ENCODE results near the gene LPCAT1.

Gene LPCAT1

DNA sequence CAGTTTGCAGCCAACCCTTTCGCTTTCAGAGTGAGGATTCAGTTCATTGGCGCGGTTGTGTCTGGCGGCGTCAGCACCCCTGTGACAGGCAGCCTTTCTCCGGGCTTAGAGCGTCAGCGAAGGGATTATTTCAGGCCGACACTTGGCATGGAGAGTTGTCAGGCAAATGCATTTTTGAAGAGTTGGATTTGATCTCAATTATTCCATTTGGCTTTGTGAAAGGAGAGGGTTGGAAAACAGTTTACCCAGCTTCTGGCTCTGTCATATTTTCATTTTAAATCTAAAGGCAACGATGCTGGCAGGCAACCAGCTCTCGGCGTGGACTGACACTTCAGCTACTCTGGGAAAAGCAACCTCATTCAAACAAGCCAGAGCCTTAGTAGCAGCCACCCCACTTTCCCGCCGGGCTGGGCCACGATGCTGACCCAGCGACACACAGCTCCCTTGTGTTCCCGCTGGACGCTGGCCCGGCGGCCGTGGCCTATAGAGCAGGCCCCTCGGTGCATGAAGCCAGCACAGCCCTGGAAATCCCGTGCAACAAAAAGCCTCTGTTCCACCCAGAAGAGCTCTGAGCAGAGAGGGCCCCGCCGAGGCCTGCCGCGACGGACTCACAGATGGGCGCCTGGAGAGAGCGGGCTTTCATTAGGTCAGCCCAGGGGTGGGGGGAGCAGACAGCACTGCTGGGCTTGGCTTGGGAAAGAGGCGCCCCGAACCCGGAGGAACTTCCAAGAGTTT lies 28.9 kb upstream of the LPCAT1 start:
- no peaks in the 10 kb centered on the region for H3K4me1 ChIP-seq (ENCODE audit: insufficient read depth, low read length, poor library complexity, severe bottlenecking)

DNA sequence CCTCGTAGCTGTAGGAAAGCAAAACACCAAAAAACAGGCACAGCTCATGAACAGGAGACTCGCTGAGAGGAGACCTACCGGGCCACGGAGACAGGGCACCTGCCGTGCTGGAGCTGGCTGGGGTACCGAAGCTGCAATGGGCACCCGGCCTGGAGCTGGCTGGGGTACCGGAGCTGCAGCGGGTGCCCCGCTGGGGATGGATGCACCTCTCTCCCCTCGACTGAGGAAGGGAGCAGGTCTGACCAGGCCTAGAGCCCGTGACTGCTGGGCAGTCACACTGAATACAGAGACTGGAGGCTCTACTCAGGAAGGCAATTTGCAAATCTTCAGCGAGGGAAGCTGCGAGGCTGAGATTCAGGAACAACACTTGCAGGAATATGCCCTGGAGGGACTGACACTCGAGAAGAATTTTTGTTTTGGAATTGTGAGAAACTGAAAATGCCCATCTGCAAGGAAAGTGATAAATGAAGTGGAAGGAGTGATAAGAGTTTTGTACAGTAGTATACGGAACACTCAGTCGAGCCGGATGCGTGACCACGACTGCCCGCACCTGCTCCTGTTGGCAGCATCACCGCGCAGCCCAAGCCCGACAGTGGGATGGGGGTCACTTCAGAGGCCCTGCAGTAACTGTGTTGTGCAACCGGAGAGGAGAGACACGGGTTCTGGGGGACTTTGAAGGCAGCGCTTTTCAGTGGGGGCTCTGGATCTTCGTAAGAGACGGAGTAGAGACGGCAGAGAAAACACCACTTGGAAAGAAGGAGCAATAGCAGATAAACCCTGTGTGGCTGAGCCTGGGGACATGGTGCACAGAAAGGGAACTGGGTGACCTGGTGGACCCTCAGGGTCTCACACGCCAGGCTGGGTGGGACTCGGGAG lies 27.9 kb upstream of the LPCAT1 start:
- Histone ChIP-seq H3K9me2 (replicated peaks; ENCODE audit: low read depth, low read length) (no peaks in the 10 kb centered on the region), H3K9me3 (ENCODE audit: insufficient read depth, low read depth, low read length) (no peaks in the 10 kb centered on the region), H3K36me3 (ENCODE audit: insufficient read depth, low read length) (no peaks in the 10 kb centered on the region), H4K20me1 (ENCODE audit: insufficient read depth, low read length, poor library complexity, severe bottlenecking) (no peaks in the 10 kb centered on the region), H3K27me3 (ENCODE audit: insufficient read depth, low read length, poor library complexity, severe bottlenecking) (no peaks in the 10 kb centered on the region), H3F3A (ENCODE audit: low read depth) (no peaks in the 10 kb centered on the region), H3K79me2 (ENCODE audit: insufficient read depth, low read length) (no peaks in the 10 kb centered on the region), H3K4me1 (ENCODE audit: insufficient read depth, low read length, poor library complexity, severe bottlenecking) (no peaks in the 10 kb centered on the region), H3K4me3 (ENCODE audit: low read length, poor library complexity, severe bottlenecking) (no peak overlapping the region), H3K4me2 (ENCODE audit: low read depth, low read length, poor library complexity, severe bottlenecking) (no peak overlapping the region), H2AFZ (ENCODE audit: low read length) (no peak overlapping the region), H3K9ac (ENCODE audit: low read depth, low read length, poor library complexity, severe bottlenecking) (no peak overlapping the region)
- TF ChIP-seq, protein P1, sequence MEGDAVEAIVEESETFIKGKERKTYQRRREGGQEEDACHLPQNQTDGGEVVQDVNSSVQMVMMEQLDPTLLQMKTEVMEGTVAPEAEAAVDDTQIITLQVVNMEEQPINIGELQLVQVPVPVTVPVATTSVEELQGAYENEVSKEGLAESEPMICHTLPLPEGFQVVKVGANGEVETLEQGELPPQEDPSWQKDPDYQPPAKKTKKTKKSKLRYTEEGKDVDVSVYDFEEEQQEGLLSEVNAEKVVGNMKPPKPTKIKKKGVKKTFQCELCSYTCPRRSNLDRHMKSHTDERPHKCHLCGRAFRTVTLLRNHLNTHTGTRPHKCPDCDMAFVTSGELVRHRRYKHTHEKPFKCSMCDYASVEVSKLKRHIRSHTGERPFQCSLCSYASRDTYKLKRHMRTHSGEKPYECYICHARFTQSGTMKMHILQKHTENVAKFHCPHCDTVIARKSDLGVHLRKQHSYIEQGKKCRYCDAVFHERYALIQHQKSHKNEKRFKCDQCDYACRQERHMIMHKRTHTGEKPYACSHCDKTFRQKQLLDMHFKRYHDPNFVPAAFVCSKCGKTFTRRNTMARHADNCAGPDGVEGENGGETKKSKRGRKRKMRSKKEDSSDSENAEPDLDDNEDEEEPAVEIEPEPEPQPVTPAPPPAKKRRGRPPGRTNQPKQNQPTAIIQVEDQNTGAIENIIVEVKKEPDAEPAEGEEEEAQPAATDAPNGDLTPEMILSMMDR (conservative IDR thresholded peaks at IDR 0.05; ENCODE audit: low read length) = no peak
- TF ChIP-seq EZH2phosphoT487 (IDR thresholded peaks at IDR 0.05; ENCODE audit: borderline replicate concordance) = no peak

More for the DNA sequence above, 28.9 kb upstream of the LPCAT1 start:
- no peak overlapping the region for H3K4me3 ChIP-seq (ENCODE audit: low read length, poor library complexity, severe bottlenecking)
- H3K9ac ChIP-seq (ENCODE audit: low read depth, low read length, poor library complexity, severe bottlenecking) = no peak overlapping the region
- no peaks in the 10 kb centered on the region for H3K9me2 ChIP-seq (replicated peaks; ENCODE audit: low read depth, low read length)
- H3F3A ChIP-seq (ENCODE audit: low read depth) = no peaks in the 10 kb centered on the region
- H3K27me3 ChIP-seq (ENCODE audit: insufficient read depth, low read length, poor library complexity, severe bottlenecking) = no peaks in the 10 kb centered on the region
- H2AFZ ChIP-seq (ENCODE audit: low read length) = no peak overlapping the region
- H4K20me1 ChIP-seq (ENCODE audit: insufficient read depth, low read length, poor library complexity, severe bottlenecking) = no peaks in the 10 kb centered on the region
- no peaks in the 10 kb centered on the region for H3K79me2 ChIP-seq (ENCODE audit: insufficient read depth, low read length)
- TF ChIP-seq EZH2phosphoT487 (IDR thresholded peaks at IDR 0.05; ENCODE audit: borderline replicate concordance) = no peak
- TF ChIP-seq, protein P1 (conservative IDR thresholded peaks at IDR 0.05; ENCODE audit: low read length) = no peak
- H3K36me3 ChIP-seq (ENCODE audit: insufficient read depth, low read length) = no peaks in the 10 kb centered on the region
- no peaks in the 10 kb centered on the region for H3K9me3 ChIP-seq (ENCODE audit: insufficient read depth, low read depth, low read length)
- H3K4me2 ChIP-seq (ENCODE audit: low read depth, low read length, poor library complexity, severe bottlenecking) = no peak overlapping the region

DNA sequence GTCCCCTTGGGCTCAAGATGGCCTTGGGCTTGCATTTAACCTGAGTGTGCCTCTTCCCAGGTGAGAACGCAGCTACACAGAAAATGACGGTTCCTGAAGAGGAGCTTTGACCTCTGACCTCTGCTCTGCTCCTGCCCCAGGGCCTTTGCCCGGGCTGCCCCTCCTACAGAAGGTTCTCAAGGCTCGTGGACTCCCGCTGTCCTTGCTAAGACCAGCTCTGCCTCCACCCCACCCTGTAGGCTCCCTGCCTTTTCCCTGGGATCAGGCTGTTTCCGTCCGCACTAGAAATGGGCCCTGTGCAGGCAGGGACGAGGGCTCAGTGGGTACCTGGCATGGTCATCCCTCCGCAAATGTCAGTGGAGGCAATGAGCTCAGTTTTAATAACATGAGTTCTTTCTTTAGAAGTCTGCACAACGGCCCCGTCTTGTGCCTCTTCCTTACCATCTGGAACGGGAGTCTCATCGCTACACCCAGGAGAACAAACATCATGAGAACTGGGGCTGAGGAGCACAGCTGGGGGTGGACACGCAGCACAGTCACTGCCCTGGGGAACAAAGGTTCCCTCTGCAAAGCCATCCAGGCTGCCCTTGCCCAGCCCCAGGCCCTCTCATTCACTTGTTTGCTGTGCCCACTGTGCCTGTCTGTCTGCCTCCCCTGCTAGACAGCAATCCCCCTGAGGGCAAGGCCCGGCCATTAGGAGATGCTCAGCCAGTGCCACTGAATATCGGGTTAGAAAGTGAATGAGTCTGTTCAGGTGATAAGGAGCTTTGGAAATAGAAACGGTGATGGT lies 26.7 kb upstream of the LPCAT1 start:
- no peaks in the 10 kb centered on the region for H3K79me2 ChIP-seq (ENCODE audit: insufficient read depth, low read length)
- no peak overlapping the region for H3K4me3 ChIP-seq (ENCODE audit: low read length, poor library complexity, severe bottlenecking)
- no peaks in the 10 kb centered on the region for H4K20me1 ChIP-seq (ENCODE audit: insufficient read depth, low read length, poor library complexity, severe bottlenecking)
- H3K4me1 ChIP-seq (ENCODE audit: insufficient read depth, low read length, poor library complexity, severe bottlenecking) = peaks cover 4% of the 10 kb centered on the region
- H3K9me3 ChIP-seq (ENCODE audit: insufficient read depth, low read depth, low read length) = no peaks in the 10 kb centered on the region
- TF ChIP-seq, protein P1 (conservative IDR thresholded peaks at IDR 0.05; ENCODE audit: low read length) = no peak
- TF ChIP-seq EZH2phosphoT487 (IDR thresholded peaks at IDR 0.05; ENCODE audit: borderline replicate concordance) = no peak
- H2AFZ ChIP-seq (ENCODE audit: low read length) = no peak overlapping the region
- H3K36me3 ChIP-seq (ENCODE audit: insufficient read depth, low read length) = no peaks in the 10 kb centered on the region
- no peak overlapping the region for H3K9ac ChIP-seq (ENCODE audit: low read depth, low read length, poor library complexity, severe bottlenecking)
- H3K9me2 ChIP-seq (replicated peaks; ENCODE audit: low read depth, low read length) = no peaks in the 10 kb centered on the region
- no peaks in the 10 kb centered on the region for H3K27me3 ChIP-seq (ENCODE audit: insufficient read depth, low read length, poor library complexity, severe bottlenecking)
- no peak overlapping the region for H3K4me2 ChIP-seq (ENCODE audit: low read depth, low read length, poor library complexity, severe bottlenecking)
- no peaks in the 10 kb centered on the region for H3F3A ChIP-seq (ENCODE audit: low read depth)

Data from Loucy (cell line).